Measurements from ENCODE around the gene USP28. TPM values are rescaled to one million over a fixed set of nuclear protein-coding genes. Genes with fewer than 3 reads are reported as not detected.
"Not testable (repeated sequence)": the region's sequence is repeated elsewhere in the genome, so short reads cannot be mapped to it uniquely, and the experiment has no call there.

USP28 gene
- polyA plus RNA-seq, 3 donors, result 39.5 to 46.9 (median 40.8) TPM

DNA sequence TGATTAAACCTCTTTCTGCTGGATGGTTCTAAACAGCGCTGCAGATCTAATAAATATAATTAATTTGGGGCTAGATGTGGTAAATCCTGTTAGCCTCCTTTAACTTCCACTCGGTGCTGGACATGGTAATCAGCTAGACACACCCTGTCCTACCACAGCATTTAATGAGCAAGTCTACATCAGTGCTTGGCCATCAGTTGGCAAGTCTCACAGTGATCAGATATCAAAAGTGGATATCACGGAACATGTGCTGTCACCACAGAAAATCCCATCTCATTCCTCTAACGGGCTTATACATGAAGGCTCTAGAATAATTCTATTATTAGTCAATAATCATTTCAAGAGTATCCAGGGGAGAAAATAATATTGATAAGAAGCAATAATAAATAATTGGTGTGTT, 5.6 kb upstream of the USP28 start:
- no peak for DNase-seq

DNA sequence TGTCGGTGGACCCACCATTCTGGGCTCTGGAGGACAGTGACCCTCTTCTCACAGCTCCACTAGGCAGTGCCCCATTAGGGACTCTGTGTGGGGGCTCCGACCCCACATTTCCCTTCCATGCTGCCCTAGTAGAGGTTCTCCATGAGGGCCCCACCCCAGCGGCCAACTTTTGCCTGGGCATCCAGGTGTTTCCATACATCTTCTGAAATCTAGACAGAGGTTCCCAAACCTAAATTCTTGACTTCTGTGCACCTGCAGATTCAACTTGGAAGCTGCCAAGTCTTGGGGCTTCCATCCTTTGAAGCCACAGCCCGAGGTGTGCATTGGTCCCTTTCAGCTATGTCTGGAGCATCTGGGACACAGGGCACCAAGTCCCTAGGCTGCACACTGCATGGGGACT, 4.1 kb upstream of the USP28 start:
- DNase-seq, result not testable (repeated sequence)

DNA sequence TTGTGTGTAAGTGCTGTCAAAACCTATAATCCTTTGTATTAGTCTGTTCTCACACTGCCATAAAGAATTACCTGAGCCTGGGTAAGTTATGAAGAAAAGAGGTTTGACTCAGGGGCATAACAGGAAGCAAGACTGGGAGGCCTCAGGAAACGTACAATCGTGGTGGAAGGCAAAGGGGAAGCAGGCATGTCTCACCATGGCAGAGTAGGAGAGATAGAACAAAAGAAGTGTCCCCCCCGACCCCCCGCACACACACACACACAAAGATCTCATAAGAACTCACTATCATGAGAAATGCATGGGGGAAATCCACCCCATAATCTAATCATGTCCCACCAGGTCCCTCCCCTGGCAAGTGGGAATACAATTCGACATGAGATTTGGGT, 2.3 kb upstream of the USP28 start:
- DNase-seq, result no peak

DNA sequence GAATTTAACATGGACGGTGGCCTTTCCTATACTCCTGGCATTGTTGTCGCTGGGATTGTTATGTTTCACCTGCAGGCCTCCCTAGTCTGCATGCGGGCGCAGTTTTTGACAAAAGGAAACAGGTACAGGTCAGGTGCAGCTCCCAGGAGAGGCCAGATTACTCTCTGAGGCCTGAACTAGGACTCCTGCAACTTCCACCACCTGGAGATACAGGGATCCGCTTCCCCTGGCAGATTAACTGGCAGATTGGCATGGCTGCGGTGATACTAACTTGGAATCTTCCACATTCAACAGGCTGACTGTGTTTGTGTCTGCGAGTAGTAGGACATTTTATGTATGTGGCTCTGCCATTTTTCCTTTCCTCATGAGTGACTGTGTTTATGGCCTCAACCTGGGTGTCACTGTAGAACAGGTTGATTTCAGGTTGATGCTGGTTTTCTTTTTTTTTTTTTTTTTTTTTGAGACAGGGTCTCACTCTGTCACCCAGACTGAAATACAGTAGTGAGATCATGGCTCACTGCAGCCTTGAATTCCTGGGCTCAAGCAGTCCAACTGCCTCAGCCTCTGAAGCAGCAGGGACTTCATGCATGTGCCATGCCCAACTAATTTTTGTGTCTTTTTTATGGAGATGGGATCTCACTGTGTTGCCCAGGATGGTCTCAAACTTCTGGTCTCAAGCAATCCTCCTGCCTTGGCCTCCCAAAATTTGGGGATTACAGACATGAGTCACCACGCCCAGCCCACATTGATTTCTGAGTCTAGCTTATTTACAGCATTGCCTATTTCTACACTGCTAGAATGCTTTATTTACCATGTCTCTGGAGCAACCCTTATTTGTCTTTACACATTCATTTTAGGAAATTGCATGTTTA, 1.7 kb upstream of the USP28 start:
- DNase-seq, result no peak

DNA sequence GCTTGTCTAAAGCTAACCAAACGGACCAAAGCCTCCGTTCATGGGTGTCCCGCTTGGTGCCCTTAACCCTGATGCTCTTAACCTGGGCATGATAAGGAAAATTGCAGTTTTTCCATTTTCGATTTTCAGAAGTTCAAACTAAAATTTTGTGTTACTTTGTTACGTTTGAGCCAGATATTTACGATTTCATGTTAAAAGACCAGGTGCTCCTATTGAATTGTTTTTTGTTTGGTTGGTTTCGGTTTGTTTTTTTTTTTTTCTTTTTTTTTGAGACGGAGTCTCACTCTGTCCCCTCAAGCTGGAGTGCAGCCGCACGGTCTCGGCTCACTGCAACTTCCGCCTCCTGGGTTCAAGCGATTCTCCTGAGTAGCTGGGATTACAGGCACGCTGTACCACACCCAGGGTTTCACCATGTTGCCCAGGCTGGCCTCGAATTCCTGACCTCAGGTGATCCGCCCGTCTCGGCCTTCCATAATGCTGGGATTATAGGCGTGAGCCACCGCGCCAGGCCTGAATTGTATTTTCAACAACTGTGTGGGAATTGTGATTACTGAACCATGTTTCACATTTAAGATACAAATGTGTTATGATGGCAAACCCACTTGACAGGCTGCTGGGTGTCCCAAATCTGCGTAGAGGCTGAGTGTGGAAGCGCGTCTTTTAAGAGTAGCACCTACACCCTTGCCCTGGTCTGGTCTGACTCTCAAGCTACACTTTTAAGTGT, 864 bp upstream of the USP28 start:
- no peak for DNase-seq

DNA sequence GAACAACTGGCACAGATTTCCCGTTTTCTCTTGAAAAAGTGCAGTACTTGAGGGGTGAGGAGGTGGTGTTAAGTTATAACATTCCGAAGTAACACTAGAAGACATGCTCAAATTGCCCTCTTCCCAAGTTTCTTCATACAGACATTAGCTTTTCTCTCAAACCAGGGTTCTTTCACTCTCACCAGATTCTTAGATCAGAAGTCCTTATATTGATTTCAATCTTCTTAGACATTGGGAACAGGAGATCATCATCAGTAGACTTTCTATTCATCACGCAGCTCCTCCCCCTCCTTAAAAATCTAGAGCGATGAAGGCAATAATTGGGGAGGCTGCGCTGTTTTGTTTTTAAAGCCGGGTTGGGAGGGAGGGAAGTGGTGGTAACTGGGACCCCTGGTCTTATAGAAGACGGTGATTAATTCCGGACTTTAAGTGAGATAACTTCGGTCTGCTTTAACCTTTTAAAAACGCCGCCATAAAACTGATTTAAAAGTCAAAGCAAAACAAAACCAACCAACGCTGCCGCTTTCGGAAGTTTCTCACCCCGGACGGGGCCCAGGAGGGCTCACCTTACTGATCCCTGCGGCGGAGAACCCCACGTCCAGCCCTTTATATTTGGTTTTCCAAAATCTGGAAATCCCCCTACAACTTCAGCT, 665 bp downstream of the USP28 start:
- DNase-seq, result no peak

DNA sequence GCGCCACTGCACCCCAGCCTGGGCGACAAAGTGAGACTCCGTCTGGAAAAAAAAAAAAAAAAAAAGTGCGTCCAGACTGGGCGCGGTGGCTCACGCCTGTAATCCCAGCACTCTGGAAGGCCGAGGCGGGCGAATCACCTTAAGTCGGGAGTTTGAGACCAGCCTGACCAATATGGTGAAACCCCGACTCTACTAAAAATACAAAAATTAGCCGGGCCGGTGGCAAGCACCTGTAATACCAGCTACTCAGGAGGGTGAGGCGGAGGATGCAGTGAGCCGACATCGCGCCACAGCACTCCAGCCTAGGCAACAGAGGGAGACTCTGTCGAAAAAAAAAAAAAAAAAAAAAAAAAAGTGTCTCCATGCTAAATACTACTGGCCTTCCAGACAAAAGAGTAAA, 1.3 kb downstream of the USP28 start:
- no peak for DNase-seq

DNA sequence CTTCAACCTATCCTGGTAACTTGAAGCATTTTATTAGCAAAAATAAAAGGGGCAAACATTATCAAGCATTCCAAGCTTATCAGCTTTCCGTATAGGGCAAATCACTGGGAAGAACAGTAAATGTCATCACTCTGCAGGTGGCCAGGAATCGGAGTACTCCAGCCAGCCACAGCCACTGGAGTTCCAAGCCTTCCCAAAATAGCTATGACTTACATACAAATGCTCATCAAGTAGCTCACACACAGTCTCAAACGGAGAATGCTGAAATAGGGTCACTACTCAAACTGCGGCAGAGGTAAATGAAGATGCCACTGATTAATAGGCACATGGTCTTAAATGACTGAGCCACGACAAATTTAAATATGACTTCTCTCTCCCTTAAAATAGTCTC, 2.1 kb downstream of the USP28 start:
- DNase-seq, result no peak

DNA sequence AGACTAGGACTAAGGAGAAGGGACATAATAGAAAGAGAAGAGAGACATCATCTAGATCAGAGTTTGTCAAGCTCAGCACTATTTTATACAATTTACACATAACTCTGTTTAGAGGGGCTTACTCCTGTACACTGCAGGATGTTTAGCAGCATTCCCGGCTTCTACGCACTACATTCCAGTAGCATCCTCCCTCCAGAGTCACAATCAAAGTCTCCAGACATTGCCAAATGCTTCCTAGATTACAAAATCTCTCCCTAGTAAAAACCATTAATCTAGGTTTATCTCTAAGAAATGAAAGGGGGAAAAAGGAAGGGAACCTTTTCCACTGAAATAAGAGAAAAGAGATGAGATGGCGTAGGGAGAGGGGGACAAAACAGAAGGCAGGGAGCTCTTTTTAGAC, 4.0 kb downstream of the USP28 start:
- no peak for DNase-seq

DNA sequence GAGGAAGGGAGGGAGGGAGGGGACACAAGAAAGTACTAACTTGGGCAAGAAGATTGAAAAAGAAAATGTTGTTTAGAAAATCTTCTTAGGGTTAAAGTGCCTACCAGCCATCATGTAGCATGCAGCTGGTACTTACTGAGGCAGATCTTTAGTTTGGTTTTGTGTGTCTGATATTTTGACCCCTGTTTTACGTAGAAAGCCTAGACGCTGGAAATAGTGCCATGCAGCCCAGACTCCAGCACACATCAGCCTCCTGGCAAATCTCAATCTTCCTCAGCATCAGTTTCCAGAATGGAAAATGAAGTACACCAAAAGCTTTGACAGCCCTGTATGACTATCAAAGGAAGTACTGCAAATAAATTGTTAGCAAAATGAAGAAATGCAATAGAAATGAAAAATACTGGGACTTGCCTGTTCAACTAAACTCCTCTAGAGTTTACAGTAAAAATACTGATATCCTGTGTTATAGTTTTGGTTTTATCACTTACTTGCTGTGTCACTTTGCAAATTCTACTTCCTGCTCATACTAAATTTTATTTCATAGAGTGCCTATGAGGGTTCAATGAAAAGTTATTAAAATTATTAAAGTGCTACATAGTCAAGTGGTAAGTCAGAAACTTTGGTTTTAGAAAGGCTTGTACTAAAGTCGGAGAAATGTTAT, 7.4 kb downstream of the USP28 start:
- no peak for DNase-seq

DNA sequence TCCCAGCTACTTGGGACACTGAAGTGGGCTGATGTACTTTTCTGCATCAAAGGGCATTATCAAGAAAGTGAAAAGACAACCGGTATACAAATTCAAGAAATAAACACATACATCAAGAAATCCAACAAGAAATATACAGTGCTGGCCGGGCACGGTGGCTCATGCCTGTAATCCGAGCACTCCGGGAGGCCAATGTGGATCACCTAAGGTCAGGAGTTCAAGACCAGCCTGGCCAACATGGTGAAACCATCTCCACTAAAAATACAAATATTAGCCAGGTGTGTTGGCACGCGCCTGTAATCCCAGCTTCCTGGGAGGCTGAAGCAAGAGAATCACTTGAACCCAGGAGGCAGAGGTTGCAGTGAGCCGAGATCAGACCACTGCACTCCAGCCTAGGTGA, 9.5 kb downstream of the USP28 start:
- no peak for DNase-seq

DNA sequence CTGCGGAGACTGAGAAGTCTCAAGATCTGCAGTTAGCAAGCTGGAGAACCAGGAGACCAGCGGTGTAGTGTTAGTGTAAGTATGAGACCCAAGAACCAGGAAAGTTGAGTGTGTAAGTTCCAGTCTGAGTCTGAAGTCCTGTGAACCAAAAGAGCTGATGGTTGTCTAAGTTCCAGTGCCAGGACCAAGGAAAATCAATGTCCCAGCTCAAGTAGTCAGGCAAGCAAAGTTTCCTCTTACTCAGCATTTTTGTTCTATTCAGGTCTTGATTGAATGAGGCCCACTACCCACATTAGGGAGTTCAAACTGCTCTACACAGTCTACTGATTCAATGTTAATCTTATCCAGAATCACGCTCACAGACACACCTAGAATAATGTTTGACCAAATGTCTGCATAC, 11.0 kb downstream of the USP28 start:
- no peak for DNase-seq

DNA sequence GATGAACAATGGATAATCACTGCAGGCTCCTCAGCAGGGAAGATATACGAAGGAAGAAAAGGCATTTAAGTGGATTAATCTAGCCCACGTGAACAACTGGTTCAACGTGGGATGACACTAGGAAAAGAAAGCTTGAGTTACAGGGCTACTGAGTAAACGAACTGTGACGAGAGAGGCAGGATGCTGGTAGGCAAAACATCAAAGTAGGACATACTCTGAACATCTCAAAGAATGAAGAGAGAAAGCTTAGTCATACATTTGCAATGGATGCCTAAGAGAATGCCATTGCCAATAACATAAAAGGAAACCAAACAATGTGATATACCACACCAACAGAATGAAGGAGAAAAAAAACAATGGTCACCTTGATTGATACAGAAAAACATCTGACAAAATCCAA, 12.9 kb downstream of the USP28 start:
- DNase-seq, result no peak

DNA sequence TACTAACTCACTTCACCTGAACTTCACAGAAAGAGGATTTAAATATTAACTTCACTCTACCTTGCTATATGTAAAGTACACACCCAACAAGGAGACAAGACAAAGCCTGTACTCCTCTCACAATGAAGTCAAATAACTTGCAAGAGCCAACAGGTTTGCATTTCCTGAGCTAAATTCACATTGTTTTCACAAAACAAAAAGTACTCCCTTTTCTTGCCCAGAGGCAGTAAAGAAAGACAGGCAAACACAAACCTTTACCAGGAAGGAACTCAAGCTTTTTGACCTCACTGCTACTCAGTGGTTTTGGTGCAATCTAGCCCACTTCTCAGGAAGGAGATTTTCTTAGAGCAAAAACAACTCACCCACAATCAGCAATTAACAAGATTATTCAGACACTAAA, 15.7 kb downstream of the USP28 start:
- no peak for DNase-seq

DNA sequence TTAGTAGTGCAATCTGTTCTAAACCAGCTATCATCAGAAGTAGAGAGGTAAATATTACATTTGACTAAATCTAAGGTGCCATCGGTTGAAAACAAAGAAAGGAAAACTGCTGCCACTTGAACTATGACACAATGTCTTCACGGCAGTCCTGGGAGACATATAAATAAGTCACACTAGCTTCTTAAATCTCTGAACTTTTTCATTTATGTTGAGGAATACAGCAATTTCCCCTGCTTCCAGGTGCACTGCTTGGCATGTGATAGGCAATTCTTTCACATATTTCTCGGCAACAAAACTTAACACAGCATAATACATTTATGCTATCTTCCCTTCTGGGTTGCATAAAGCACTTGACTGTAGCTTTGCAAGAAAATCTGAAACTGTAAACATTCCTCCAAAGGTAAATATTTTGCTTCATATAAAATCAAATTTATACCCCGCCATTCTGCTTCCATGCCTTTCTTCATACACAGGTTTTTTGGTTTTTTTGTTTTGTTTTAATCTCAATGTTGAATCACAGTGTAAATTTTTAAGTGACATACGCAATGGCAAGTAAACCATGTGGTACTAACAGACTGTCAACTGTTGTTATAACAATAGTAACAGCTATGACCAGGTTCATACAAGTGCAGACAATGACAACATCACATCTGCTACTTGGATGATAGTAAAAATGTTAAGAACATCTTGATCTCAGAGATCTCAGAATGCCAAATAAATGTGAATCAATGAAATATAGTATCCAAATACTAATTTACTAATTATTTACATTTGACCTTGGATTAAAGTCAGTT, 18.2 kb downstream of the USP28 start:
- no peak for DNase-seq

DNA sequence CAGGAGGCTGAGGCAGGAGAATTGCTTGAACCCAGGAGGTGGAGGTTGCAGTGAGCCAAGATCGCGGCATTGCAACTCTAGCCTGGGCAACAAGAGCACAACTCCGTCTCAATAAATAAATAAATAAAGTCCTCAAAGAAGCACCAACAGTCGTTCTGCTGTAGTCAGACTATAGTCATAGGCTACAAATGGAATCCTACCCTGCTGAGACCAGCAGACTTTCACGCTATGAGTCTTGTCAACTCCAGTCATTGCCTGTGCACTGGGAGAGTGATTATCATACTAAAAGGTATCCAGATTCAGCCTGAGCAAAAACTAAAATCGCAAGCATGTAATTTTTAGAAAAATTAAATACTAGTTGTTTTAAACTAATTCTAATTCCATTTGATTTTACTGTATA, 19.6 kb downstream of the USP28 start:
- no peak for DNase-seq

DNA sequence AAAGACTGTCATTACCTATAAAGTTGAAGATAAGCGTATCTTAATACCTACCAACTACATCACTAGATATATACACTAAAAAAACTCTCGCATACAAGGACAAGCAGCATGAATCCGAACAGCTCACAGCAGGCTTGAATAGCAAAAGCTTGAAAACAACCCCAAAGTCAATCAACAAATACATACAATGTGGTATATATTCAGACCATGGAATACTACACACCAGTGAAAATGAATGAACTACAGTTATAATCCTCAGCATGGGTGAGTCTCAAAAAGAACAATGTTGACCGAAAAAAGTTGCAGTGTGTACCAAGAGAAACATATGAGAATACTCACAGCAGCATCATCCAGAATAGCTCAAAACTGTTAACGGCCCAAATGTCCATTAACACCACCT, 25.2 kb downstream of the USP28 start:
- no peak for DNase-seq

DNA sequence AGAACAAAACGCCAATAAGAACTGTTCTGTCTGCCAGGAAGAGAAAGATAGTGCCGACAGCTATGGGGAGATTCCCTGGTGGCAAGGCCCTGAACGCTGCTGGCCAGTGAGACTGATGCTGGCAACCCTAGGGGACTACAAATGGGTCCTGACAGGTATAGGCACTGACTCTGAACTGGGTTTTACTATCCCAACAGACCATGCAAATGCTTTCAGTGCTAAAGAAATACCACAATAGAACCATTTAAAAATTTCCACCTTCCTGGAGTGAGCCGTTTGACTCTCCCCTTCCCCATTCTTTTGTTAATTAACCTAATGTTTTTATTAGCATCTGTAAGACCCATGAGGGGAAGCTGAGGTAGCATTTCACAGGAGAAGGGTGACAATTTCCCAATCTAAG, 25.7 kb downstream of the USP28 start:
- no peak for DNase-seq

DNA sequence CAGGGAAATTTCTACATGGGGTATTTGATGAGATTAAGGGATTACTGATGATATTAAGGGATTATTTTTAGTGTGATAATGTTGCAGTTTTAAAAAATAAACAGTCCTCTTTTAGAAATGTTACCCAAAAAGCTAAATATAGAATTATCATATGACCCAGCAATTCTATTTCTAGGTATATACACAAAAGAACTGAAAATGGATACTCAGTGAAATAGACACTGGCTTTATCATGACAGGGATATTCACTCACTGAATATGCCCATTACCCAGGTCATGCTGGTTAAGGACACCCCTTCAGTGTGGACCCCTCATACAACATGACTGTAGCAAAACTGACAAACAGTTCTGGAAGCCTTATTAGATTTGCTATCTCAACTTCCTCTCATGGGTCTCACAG, 27.8 kb downstream of the USP28 start:
- DNase-seq, result no peak

DNA sequence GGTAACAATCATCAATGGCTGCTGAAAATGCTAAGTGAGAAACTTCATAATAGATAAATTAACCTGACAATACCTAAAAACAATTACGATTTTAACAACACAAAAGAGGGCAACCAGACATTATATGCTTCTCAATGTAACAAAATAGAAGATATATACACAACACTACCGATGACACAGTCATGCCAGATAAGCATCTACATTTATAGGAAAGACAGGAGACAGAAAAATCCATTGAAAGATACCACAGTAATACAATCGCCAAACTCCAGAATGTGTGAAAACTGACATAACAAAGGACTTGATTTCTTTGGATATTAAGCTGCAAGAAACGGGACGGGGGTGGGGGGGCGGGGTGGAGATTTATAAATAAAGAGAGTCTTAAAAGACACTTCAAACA, 28.3 kb downstream of the USP28 start:
- DNase-seq, result no peak

DNA sequence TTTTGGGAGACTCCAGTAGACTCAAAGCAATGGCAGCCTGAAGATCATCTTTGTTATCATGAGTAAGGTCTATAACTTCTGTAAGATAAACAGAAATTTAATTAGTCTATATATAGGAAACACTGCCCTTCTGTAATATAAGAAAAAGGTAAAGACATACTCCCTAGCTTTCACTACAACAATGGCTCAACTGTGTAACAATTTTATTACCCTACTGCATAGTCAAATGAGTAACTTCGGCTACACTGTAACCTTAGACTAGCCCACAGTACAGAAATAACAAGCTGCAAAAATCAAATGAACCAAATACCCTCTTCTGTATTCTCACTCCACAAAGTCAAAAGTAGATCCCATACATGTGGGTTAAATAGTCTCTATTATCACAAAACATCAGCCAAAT, 33.7 kb downstream of the USP28 start:
- DNase-seq, result peak; percentile 3

Data from renal pelvis (tissue), 4 donors.